Loucy (cell line): Measurements from ENCODE around the gene PFDN5.

Experiments
- CTCF ChIP-seq: fragments of 200-600 bp; sonication (generic); conservative IDR thresholded peaks from 2 replicates; pipeline ENCODE4 v1.5.1; 2014; ENCODE audit warnings: mild to moderate bottlenecking, antibody characterized with exemption, low read length
- EZH2phosphoT487 ChIP-seq: fragments of 200-600 bp; IDR thresholded peaks from 2 replicates; pipeline ENCODE4 v1.6.1; 2018; ENCODE audit warnings: antibody characterized with exemption, mild to moderate bottlenecking, moderate library complexity, borderline replicate concordance

- TF ChIP-seq CTCF (no peak), EZH2phosphoT487 (no peak)
Observed at GRCh38 chr12:53338916-53339315, 43.6 kb downstream of the PFDN5 start.
